HG03108 (cell line): Measurements from ENCODE around the gene IFITM10.
"Not testable (repeated sequence)": the region's sequence is repeated elsewhere in the genome, so short reads cannot be mapped to it uniquely, and the experiment has no call there.

Experiments
- ATAC-seq: cut with Tn5 transposase; IDR thresholded peaks from one replicate; pipeline ENCODE4 v1.9.1; 2021; ENCODE audit warnings: moderate library complexity; ENCODE audit not compliant: unreplicated experiment

IFITM10 gene

GRCh38 chr11:1778141-1778911, 27.9 kb upstream of the IFITM10 start:
- ATAC-seq: no peak

- no peak for ATAC-seq
These were observed 27.3 kb upstream of the IFITM10 start for GRCh38 chr11:1777737-1778136.

DNA sequence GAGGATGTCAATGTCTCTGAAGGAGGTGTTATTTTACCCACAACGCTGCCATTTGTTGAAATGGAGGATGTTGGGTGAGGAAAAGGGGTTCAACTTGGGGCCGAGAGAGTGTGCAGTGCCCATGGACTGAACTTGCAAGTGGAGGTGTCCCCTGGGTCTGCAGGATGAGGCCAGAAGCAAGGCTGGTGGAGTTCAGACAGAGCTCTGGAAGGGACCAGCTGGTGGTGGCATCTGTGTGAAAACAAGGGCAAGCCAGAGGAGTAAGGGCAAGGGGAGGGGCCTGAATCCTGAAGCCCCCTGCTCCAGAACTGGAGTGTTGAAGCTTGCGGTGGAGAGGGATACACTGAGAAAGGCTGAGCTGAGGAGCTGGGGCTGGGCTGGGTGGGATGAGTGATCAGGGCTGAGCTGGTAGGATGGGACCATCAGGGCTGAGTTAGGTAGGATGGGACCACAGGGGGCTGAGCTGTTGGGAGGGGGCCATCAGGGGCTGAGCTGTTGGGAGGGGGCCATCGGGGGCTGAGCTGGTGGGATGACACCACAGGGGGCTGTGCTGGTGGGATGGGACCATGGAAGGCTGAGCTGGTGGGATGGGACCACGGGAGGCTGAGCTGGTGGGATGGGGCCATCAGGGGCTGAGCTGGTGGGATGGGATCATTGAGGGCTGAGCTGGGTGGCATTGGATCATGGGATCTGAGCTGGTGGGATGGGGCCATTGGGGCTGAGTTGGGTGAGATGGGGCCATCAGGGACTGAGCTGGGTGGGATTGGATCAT, 26.7 kb upstream of the IFITM10 start:
- no peak for ATAC-seq

DNA sequence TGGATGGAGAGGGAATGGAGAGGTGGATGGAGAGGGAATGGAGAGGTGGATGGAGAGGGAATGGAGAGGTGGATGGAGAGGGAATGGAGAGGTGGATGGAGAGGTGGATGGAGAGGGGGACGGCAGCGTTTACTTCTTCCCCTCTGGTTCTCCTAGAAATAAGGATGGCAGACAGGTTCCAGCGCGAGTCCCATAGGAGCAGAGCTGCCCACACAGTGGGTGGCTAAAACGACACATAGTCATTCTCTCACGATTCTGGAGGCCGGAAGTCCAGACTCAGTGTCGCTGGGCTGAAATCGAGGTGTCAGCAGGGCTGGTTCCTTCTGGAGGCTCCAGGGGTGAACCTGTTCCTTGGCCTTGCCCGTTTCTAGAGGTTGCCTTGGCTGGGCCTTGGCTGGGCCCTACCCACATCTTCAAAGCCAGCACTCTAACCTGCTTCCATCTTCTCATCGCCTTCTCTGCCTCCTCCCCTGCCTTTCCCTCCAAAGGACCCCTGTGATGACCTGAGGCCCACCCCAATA, 26.0 kb upstream of the IFITM10 start:
- ATAC-seq: no peak

DNA sequence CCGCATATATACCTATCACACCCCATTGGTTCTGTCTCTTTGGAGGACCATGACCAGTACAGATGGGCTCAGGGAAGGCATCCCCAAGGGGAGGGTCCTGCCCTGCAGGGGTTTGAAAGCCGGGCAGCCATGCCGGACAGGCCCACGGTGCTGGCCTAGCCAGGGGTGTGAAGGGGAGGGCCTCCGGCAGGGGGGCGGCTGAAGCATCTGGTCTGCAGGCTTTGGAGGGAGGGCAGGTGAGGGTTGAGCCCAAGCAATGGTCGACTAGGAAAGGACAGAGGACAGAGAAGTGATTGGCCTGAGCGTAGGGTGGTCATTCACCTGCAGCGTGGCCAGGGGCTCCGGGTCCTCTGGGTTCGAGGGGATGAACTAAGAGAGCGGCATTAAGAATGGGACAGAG, 24.5 kb upstream of the IFITM10 start:
- no peak for ATAC-seq

DNA sequence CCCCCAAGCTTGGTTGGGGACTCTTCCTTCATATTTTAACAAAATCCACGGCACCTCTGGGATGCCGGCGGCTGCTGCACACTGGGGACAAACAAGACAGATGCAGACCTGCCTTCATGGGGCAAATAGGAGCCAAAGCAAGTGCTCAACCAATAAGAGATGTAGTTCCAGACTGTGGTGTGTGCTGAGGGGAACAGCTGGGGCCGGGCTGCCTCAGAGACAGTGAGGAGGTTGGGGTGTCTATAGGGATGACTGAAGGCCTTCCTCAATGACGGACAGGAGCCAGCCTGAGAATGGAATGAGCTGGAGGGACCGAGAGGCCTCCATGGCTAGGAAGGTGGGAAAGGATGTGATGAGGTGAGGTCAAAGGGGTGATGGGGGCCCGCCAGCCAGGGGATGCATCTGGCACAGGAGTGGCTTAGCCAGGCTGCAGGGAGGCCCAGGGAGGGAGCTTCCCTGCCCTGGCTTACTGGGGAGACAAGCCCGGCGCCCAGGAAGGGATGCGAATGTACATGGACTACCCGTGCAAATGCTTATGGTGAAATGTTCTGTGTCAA, 23.7 kb upstream of the IFITM10 start:
- ATAC-seq: no peak

DNA sequence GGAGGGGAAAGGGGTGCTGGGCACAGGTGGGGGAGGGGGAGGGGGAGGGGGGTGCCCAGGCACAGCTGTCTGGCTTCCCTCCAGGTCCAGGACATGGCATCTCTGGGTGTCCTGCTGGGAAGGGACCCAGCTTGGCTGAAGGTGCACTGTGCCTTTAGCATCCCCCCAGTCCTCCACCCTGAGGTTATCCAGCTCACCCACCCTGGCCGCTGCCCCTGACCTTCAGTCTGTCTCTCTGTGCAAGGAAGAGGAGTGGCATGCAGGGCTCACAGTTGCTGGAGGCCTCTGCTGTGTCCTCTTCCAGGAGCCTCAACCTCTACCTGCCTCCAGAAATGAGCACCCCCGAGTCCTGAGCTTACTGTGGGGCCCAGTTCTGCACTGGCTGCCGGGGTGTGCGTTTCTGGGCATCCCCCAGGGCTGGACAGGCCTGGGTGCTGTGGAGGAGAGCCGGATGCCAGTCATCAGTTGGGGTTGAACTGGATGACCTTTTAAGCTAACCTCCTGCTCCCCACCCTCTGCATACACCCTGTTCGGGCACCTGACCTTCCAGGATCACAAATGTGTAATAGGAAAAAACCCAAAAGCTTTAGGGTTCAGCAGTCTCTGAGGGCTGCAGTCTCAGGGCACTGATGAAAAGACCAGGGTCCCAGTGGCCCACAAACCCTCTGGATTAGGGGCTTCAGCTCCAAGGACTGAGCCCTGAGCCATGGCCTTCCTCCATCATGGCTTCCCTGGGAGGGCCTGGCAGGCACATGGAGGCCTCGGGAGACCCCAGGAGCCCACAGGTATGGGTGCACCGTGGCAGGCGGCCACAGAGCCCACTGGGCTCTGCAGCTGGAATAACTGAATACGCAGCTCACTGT, 23.0 kb upstream of the IFITM10 start:
- ATAC-seq: no peak

DNA sequence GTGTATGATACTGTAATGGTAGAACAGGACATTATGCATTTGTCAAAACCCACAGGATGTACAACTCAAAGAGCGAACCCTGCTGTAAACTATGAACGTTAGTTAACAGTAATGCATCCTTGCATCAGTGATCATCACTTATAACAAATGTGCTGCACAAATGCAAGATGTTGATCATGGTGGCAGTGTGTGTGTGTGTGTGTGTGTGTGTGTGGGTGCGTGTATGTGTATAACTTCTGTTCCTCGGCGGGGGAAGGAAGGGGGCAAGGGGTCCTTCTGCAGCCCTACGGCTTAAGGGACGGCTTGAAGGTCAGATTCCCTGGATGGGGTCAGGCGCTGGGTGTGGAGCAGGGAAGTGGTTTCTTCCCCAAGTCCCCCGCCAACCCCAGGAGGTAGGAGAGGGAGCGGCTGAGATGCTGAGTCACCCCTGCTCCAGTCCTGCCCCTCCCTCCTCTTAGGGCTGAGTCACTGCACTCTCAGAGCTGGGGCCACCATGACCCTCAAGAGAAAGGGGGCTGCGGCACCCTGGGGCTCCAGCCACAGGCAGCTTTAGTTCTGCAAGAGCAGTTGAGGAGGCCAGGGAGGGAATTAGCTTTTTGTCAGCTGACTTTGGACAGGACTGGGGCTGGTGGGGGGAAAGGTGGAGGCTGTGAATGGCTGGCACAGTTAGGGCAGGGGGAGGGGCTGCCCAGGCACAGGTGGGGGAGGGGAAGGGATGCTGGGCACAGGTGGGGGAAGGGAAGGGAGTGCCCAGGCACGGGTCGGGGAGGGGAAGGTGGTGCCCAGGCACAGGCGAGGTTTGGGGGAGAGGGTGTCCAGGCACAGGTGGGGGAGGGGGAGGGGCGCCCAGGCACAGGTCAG, 22.1 kb upstream of the IFITM10 start:
- no peak for ATAC-seq

DNA sequence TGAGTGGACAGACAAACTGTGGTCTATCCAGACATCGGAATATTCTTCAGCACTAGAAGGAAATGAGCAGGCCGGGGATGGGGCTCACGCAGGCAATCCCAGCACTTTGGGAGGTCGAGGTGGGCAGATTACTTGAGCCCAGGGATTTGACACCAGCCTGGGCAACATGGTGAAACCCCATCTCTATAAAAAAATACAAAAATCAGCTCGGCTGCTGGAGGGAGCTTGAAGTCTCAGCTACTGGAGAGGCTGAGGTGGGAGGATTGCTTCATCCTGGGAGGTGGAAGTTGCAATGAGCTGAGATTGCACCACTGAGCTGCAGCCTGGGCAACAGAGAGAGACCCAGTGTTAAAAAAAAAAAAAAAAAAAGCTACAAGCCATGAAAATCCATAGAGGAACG, 21.3 kb upstream of the IFITM10 start:
- ATAC-seq: no peak

- ATAC-seq: no peak
These were observed 20.9 kb upstream of the IFITM10 start for GRCh38 chr11:1771273-1771672.

- no peak for ATAC-seq
These were observed 20.1 kb upstream of the IFITM10 start for GRCh38 chr11:1770528-1770927.

GRCh38 chr11:1770061-1770460, 19.7 kb upstream of the IFITM10 start:
- no peak for ATAC-seq

GRCh38 chr11:1769304-1769936, 19.0 kb upstream of the IFITM10 start:
- ATAC-seq: not testable (repeated sequence)

DNA sequence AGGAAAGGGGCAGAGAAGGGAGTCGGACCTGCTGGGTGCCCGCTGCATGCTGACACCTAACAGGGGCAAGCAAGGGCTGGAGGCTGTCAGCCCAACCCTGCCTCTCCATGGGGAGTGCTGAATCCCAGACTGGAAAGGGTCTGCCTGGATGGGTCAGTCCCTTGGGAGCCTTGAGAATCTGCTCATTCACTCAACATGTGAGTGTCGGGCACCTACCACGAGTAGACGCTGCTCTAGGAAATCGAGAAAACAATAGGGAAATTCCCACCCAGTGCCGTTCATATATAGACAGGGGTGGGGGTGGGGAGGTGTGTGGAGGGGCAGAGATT, 17.7 kb upstream of the IFITM10 start:
- no peak for ATAC-seq

DNA sequence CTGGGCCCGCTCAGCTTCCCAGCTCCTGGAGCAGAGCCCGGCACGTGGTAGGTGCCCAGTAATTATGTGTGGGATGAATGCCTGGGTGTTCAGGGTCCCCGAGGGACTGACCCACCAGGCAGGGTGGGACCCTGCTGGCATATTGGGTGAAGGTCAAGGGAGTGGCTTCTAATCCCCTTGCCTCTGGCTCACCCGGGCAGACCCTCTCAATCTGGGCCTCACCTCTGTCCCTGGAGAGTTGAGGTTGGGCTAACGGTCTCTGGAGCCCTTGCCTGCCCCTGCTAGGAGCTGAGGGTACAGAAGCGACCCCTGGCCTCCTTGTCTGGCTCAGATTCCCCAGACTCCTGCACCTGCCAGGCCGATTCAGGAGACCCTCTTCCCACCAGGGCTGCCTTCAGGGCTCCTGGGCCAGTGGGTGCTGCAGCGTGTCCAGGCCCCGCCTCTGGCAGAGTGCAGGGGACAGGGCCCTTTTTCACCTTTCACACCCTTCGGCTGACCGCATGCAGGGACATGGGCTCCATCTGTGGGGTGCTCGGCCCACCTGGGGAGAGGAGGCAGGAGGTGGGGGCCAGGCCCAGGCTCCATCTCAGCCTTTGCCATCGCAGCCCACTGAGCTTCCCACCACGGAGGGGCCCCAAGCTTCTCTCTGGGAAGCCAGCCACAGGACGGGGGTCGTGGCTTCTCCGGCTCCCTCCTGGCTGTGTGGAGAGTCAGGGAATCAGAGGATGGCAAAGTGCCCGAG, 17.2 kb upstream of the IFITM10 start:
- no peak for ATAC-seq

DNA sequence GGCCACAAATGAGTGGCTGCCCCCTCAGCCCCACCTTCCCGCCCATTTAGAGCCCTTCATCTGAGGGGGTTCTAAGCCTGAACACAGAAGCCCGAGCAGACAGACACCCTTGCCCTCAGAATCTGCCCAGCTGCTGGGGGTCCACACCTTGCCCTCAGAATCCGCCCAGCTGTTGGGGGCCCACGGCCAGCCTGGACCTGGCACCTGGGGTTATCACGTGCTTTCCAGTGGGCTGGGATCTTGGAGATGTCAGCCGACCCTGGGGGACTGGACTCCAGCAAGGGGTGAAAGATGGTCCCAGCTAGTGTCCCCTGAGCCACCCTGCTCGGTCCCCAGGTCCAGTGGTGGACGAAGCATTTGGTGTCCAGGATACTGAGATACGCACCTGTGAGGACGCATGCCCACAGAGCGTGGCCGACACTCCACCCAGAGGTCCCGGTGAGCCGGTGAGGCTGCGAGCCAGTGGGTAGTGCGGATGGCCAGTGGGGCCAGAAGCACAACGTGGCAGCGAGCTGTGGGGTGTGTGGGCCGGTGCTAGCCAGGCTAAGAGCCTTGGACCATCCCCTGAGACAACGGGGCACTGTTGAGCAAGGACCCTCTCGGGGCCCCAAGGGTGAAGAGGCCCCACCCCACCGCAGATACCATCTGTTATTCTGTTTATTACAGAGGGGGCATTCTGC, 16.5 kb upstream of the IFITM10 start:
- no peak for ATAC-seq

DNA sequence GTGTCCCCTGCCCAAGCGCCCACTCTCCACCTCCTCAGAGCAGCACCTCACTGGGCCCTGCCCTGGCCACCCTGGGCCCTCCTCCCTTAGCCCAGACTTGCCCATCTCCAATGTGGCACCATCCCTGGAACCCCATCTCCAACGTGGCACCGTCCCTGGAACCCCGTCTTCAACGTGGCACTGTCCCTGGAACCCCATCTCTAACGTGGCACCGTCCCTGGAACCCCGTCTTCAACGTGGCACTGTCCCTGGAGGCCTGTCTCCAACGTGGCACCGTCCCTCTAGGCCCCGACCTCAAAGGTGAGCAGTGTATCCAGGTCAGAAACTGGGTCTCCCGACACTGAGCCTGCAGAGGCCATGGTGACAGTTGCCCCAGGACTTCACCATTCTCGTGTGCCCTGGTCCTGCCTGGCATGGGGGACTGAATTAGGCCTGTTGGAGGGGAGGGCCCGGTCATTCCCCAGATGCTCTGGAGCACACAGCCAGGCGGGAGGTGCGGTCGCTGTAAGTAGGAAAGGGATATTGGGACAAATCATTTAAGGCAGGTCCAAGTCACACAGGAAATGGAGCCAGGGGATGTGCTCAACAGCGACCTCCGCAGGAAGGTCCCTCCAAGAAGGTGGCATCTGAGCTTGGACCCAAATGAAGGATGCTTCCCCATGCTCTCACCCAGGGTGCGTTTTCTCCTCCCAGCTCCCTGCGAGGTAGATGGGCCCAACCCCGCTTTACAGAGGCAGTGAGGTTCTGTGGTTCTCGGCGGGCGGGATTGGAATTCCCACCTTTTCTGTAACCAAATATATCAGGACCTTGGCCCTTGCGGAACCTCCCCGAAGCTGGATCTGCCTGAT, 15.7 kb upstream of the IFITM10 start:
- ATAC-seq: no peak
